ENCODE data around the gene COG2. TPM values are rescaled to one million over a fixed set of nuclear protein-coding genes. Genes with fewer than 3 reads are reported as not detected.
"Not testable (repeated sequence)": the region's sequence is repeated elsewhere in the genome, so short reads cannot be mapped to it uniquely, and the experiment has no call there.

COG2 gene
- polyA plus RNA-seq, 1 donor (not counting 4 experiments of a cell fraction or from before 2014, with no cell fraction given), result 18.6 TPM

DNA sequence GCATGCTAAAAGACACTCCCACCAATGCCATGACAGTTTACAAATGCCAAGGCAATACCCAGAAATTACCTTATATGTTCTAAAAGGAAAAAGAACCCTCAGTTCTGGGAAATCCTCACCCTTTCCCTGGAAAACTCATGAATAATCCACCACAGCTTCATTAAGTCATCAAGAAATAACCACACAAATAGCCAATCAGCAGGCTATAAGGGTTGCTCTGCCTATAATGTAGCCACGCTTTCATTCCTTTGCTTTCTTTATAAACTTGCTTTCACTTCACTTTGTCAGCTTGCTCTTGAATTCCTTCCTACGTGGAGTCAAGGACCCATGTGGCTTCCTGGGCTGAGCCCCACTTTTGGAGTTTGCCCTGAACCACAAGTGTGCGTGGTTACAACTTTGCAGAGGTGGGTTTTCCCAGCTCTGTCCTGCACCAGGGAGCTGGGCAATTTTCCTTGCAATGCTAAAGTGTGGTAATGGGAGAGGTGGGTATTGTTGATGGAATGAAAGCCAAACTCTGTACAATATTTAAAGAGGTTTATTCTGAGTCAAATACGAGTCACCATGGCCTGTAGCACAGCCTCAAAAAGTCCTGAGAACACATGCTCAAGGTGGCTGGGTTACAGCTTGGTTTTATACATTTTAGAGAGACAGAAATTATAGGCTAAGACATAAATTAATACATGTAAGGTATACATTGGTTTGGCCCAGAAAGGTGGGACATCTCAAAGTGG lies 42.2 kb upstream of the COG2 start:
- no peak overlapping the region for H3K9ac ChIP-seq (ENCODE audit: control insufficient read depth, extremely low read depth, insufficient read depth, low read length)
- no peaks in the 10 kb centered on the region for H3K36me3 ChIP-seq (ENCODE audit: control insufficient read depth in 2 of 2, extremely low read depth in 1 of 2, insufficient read depth in 2 of 2, low read length in 2 of 2)
- no peak for FAIRE-seq
- no peak for TF ChIP-seq EZH2 (IDR thresholded peaks at IDR 0.05; ENCODE audit: low read length)
- TF ChIP-seq, protein P1, sequence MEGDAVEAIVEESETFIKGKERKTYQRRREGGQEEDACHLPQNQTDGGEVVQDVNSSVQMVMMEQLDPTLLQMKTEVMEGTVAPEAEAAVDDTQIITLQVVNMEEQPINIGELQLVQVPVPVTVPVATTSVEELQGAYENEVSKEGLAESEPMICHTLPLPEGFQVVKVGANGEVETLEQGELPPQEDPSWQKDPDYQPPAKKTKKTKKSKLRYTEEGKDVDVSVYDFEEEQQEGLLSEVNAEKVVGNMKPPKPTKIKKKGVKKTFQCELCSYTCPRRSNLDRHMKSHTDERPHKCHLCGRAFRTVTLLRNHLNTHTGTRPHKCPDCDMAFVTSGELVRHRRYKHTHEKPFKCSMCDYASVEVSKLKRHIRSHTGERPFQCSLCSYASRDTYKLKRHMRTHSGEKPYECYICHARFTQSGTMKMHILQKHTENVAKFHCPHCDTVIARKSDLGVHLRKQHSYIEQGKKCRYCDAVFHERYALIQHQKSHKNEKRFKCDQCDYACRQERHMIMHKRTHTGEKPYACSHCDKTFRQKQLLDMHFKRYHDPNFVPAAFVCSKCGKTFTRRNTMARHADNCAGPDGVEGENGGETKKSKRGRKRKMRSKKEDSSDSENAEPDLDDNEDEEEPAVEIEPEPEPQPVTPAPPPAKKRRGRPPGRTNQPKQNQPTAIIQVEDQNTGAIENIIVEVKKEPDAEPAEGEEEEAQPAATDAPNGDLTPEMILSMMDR (optimal IDR thresholded peaks at IDR 0.05 in 1 of 3, IDR thresholded peaks at IDR 0.05 in 1 of 3, conservative IDR thresholded peaks at IDR 0.05 in 1 of 3; ENCODE audit: extremely low read depth in 1 of 3, insufficient read depth in 2 of 3, low read length in 3 of 3), result no peak
- H4K20me1 ChIP-seq (ENCODE audit: control insufficient read depth, extremely low read depth, insufficient read depth, low read length), result no peaks in the 10 kb centered on the region
- dilution Hi-C loops (cut with MboI; ENCODE audit: extremely low pct_ligation_motif_present, low sequenced_read_pairs), result no loop called here
- no peaks in the 10 kb centered on the region for H3K27me3 ChIP-seq (ENCODE audit: control insufficient read depth, extremely low read depth, insufficient read depth, low read length)
- no peak overlapping the region for H3K4me3 ChIP-seq (ENCODE audit: control insufficient read depth in 2 of 3, extremely low read depth in 1 of 3, insufficient read depth in 2 of 3, low read depth in 1 of 3, low read length in 3 of 3)
- no peak for DNase-seq (ENCODE audit: low read depth, low spot score)
- H3K9me3 ChIP-seq (ENCODE audit: control insufficient read depth, low read depth, low read length), result no peaks in the 10 kb centered on the region
- peaks cover 5% of the 10 kb centered on the region for H3K4me1 ChIP-seq (ENCODE audit: control insufficient read depth, extremely low read depth, insufficient read depth, low read length)
- H2AFZ ChIP-seq (ENCODE audit: control insufficient read depth, low read length), result no peak overlapping the region
- H3K9me1 ChIP-seq (ENCODE audit: control insufficient read depth, extremely low read depth, insufficient read depth, low read length), result no peaks in the 10 kb centered on the region
- H3K27ac ChIP-seq (ENCODE audit: control insufficient read depth, insufficient read depth, low read length), result no peak overlapping the region
- no peak overlapping the region for H3K4me2 ChIP-seq (ENCODE audit: control insufficient read depth, extremely low read depth, insufficient read depth, low read depth, low read length)
- no peaks in the 10 kb centered on the region for H3K79me2 ChIP-seq (ENCODE audit: control insufficient read depth, insufficient read depth, low read length)

DNA sequence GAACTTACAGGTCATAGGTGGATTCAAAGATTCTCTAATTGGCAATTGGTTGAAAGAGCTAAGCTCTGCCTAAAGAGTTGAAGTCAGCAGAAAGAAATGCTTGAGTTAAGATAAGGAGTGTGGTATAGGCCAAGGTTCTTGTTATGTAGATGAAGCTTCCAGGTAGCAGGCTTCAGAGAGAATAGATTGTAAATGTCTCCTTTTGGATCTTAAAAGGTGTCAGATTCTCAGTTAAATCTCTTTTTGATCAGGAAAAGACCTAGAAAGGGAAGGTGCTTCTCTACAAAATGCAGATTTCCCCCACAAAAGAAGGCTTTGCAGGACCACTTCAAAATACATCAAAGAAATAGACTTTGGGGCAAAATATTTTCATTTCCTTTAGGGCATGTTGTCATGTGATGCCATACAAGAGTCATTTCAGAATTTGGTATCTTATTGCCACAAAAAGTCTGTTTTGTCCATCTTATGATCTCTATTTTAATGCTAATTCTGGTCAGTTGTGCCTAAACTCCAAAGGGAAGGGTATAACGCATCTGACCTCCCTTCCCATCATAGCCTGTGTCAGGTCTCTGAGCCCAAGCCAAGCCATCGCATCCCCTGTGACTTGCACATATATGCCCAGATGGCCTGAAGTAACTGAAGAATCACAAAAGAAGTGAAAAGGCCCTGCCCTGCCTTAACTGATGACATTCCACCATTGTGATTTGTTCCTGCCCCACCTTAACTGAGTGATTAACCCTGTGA lies 41.5 kb upstream of the COG2 start:
- DNase-seq (ENCODE audit: low read depth, low spot score); H3K27me3 ChIP-seq (ENCODE audit: control insufficient read depth, extremely low read depth, insufficient read depth, low read length); H3K9ac ChIP-seq (ENCODE audit: control insufficient read depth, extremely low read depth, insufficient read depth, low read length); H3K4me1 ChIP-seq (ENCODE audit: control insufficient read depth, extremely low read depth, insufficient read depth, low read length); H3K36me3 ChIP-seq (ENCODE audit: control insufficient read depth in 2 of 2, extremely low read depth in 1 of 2, insufficient read depth in 2 of 2, low read length in 2 of 2); H3K9me1 ChIP-seq (ENCODE audit: control insufficient read depth, extremely low read depth, insufficient read depth, low read length); H3K79me2 ChIP-seq (ENCODE audit: control insufficient read depth, insufficient read depth, low read length); H3K4me2 ChIP-seq (ENCODE audit: control insufficient read depth, extremely low read depth, insufficient read depth, low read depth, low read length); H3K27ac ChIP-seq (ENCODE audit: control insufficient read depth, insufficient read depth, low read length); FAIRE-seq; H3K9me3 ChIP-seq (ENCODE audit: control insufficient read depth, low read depth, low read length); H4K20me1 ChIP-seq (ENCODE audit: control insufficient read depth, extremely low read depth, insufficient read depth, low read length); dilution Hi-C loops (cut with MboI; ENCODE audit: extremely low pct_ligation_motif_present, low sequenced_read_pairs); H3K4me3 ChIP-seq (ENCODE audit: control insufficient read depth in 2 of 3, extremely low read depth in 1 of 3, insufficient read depth in 2 of 3, low read depth in 1 of 3, low read length in 3 of 3); H2AFZ ChIP-seq (ENCODE audit: control insufficient read depth, low read length): not testable (repeated sequence)

Data from keratinocyte (primary cell).